Liver (tissue), 3 donors: Measurements from ENCODE around the gene TXN2.

Source experiments
- CTCF ChIP-seq: fragments of 150-350 bp; IDR thresholded peaks from 2 replicates; pipeline ENCODE4 v1.5.1; 2017; ENCODE audit warnings: improper control_type of control experiment, low read depth, low read length; ENCODE audit not compliant: missing input control
- EGR1 ChIP-seq, 2 donors: IDR thresholded peaks; 2 replicates each; pipeline ENCODE4 v1.6.1; 2016 to 2018; ENCODE audit warnings: antibody characterized with exemption in 2 of 2, low read depth in 2 of 2
- FOXA1 ChIP-seq: IDR thresholded peaks from 2 replicates; pipeline ENCODE4 v1.6.1; 2016; ENCODE audit warnings: antibody characterized with exemption
- GABPA ChIP-seq, 2 donors: IDR thresholded peaks in 1 of 2; conservative IDR thresholded peaks in 1 of 2; 2 replicates each; pipeline ENCODE4 v1.6.1; 2016; ENCODE audit warnings: antibody characterized with exemption in 2 of 2, mild to moderate bottlenecking in 1 of 2, moderate library complexity in 1 of 2
- MAX ChIP-seq: IDR thresholded peaks from 2 replicates; pipeline ENCODE4 v1.6.1; 2016; ENCODE audit warnings: antibody characterized with exemption
- REST ChIP-seq: IDR thresholded peaks from 2 replicates; pipeline ENCODE4 v1.6.1; 2016; ENCODE audit warnings: antibody characterized with exemption, mild to moderate bottlenecking
- SP1 ChIP-seq: IDR thresholded peaks from 2 replicates; pipeline ENCODE4 v1.6.1; 2018; ENCODE audit warnings: antibody characterized with exemption, mild to moderate bottlenecking
- TAF1 ChIP-seq: conservative IDR thresholded peaks from 2 replicates; pipeline ENCODE4 v1.6.1; 2016; ENCODE audit warnings: antibody characterized with exemption, mild to moderate bottlenecking
- donor health status: healthy.
- donor health status: healthy.

- TF ChIP-seq TAF1 (no peak), REST (no peak), CTCF (peak; percentile 50), FOXA1 (no peak), MAX (no peak), EGR1 (IDR thresholded peaks at IDR 0.05; ENCODE audit: low read depth in 2 of 2) (no peak), SP1 (no peak), GABPA (IDR thresholded peaks at IDR 0.05 in 1 of 2, conservative IDR thresholded peaks at IDR 0.05 in 1 of 2) (no peak)
These were observed 29.8 kb upstream of the TXN2 start for GRCh38 chr22:36510966-36511881.
